CD14-positive monocyte (primary cell): Measurements from ENCODE around the gene PTPRE. TPM values are rescaled to one million over a fixed set of nuclear protein-coding genes. Genes with fewer than 3 reads are reported as not detected.

ENCODE experiments used
- DNase-seq, 3 donors: peaks; one replicate each; pipeline ENCODE4 v3.0.0-alpha.2; 2011 to 2022
- H2AFZ ChIP-seq: 2 replicates; pipeline ENCODE4 v1.6.0; 2012; ENCODE audit warnings: mild to moderate bottlenecking, low read depth, low read length, inconsistent platforms; ENCODE audit not compliant: insufficient read depth, poor library complexity, severe bottlenecking
- H3K27ac ChIP-seq, 2 donors: 1 replicate in 1 of 2; 2 replicates in 1 of 2; pipeline ENCODE4 v1.5.1; 2012 to 2013; ENCODE audit warnings: low read length in 2 of 2, control low read depth in 1 of 2, inconsistent platforms in 1 of 2, low read depth in 1 of 2, mild to moderate bottlenecking in 1 of 2
- H3K27me3 ChIP-seq, 2 donors: one replicate each; pipeline versions ENCODE4 v1.6.0 to v1.6.1; 2011 to 2013; ENCODE audit warnings: low read length in 2 of 2; ENCODE audit not compliant: control insufficient read depth in 2 of 2, insufficient read depth in 2 of 2
- H3K36me3 ChIP-seq, 2 donors: replicated peaks in 1 of 2; 1 replicate in 1 of 2; 2 replicates in 1 of 2; pipeline versions ENCODE4 v1.5.1 to v1.6.1; 2012 to 2013; ENCODE audit warnings: low read length in 2 of 2, control low read depth in 1 of 2, inconsistent platforms in 1 of 2, mild to moderate bottlenecking in 1 of 2; ENCODE audit not compliant: insufficient read depth in 2 of 2, control insufficient read depth in 1 of 2
- H3K4me1 ChIP-seq, 2 donors: 1 replicate in 1 of 2; 2 replicates in 1 of 2; pipeline versions ENCODE4 v1.5.1 to v1.6.1; 2012 to 2013; ENCODE audit warnings: low read length in 2 of 2, control low read depth in 1 of 2, inconsistent platforms in 1 of 2, mild to moderate bottlenecking in 1 of 2, moderate library complexity in 1 of 2; ENCODE audit not compliant: insufficient read depth in 2 of 2, control insufficient read depth in 1 of 2
- H3K4me2 ChIP-seq: replicated peaks from 2 replicates; pipeline ENCODE3; 2012; ENCODE audit warnings: low read length, moderate library complexity, mild to moderate bottlenecking; ENCODE audit not compliant: poor library complexity, severe bottlenecking; ENCODE audit errors: extremely low read depth
- H3K4me3 ChIP-seq, 3 experiments: fragments of 200-600 bp in 1 of 3; sonication (generic) in 1 of 3; replicated peaks in 1 of 3; 1 replicate in 2 of 3; 2 replicates in 1 of 3; pipeline ENCODE4 v1.5.1; 2011 to 2013; ENCODE audit warnings: low read length in 3 of 3, mild to moderate bottlenecking in 3 of 3, control low read depth in 2 of 3, low read depth in 2 of 3, inconsistent platforms in 1 of 3, moderate library complexity in 1 of 3
- H3K79me2 ChIP-seq: 2 replicates; pipeline ENCODE4 v1.6.0; 2012; ENCODE audit warnings: mild to moderate bottlenecking, control low read depth, inconsistent platforms, low read length, moderate library complexity; ENCODE audit not compliant: insufficient read depth
- H3K9ac ChIP-seq: 2 replicates; pipeline ENCODE4 v1.6.0; 2017; ENCODE audit warnings: low read length, mild to moderate bottlenecking; ENCODE audit not compliant: insufficient read depth, poor library complexity, severe bottlenecking
- H3K9me3 ChIP-seq, 2 donors: replicated peaks in 1 of 2; 1 replicate in 1 of 2; 2 replicates in 1 of 2; pipeline versions ENCODE4 v1.5.1 to v1.6.1; 2012 to 2013; ENCODE audit warnings: low read length in 2 of 2, control low read depth in 1 of 2; ENCODE audit not compliant: control insufficient read depth in 1 of 2, insufficient read depth in 1 of 2
- H4K20me1 ChIP-seq: 2 replicates; pipeline ENCODE4 v1.6.0; 2012; ENCODE audit warnings: mild to moderate bottlenecking, low read length, control low read depth, moderate library complexity; ENCODE audit not compliant: insufficient read depth
- H3K27ac Mint-ChIP-seq, 7 donors: one replicate each; pipeline ENCODE4 v1.8.0; 2020; ENCODE audit warnings: mild to moderate bottlenecking in 7 of 7, mixed read lengths in 7 of 7, moderate library complexity in 6 of 7, inconsistent platforms in 2 of 7
- H3K27me3 Mint-ChIP-seq, 3 donors: one replicate each; pipeline ENCODE4 v1.8.0; 2021 to 2022; ENCODE audit warnings: low read depth in 3 of 3, mild to moderate bottlenecking in 3 of 3, mixed read lengths in 3 of 3, moderate library complexity in 3 of 3, inconsistent platforms in 1 of 3
- H3K36me3 Mint-ChIP-seq, 2 donors: one replicate each; pipeline ENCODE4 v1.8.0; 2020; ENCODE audit warnings: mixed read lengths in 2 of 2, inconsistent platforms in 1 of 2, mild to moderate bottlenecking in 1 of 2
- H3K4me1 Mint-ChIP-seq: one replicate; pipeline ENCODE4 v1.8.0; 2020; ENCODE audit warnings: mild to moderate bottlenecking, mixed read lengths
- H3K4me3 Mint-ChIP-seq, 2 donors: one replicate each; pipeline ENCODE4 v1.8.0; 2020; ENCODE audit warnings: mild to moderate bottlenecking in 2 of 2, mixed read lengths in 2 of 2, moderate library complexity in 1 of 2
- H3K9me3 Mint-ChIP-seq, 7 donors: one replicate each; pipeline ENCODE4 v1.8.0; 2020 to 2022; ENCODE audit warnings: mixed read lengths in 7 of 7, mild to moderate bottlenecking in 6 of 7, moderate library complexity in 6 of 7, inconsistent platforms in 2 of 7
- CTCF ChIP-seq: fragments of 200-600 bp; IDR thresholded peaks from one replicate; pipeline ENCODE4 v1.8.0; 2022; ENCODE audit warnings: antibody characterized with exemption, mild to moderate bottlenecking
- WGBS: methylation state at CpG from one replicate; pipeline ENCODE4 v1.1.5; 2013; ENCODE audit warnings: missing lambda C conversion rate; ENCODE audit not compliant: insufficient coverage; 5-methylcytosine and 5-hydroxymethylcytosine counted together
- intact Hi-C, 2 donors: fragments of 100-400 bp; cut with micrococcal nuclease; formaldehyde crosslinking; loops; one replicate each; pipeline versions ENCODE4 v1.15.0 to v1.15.1; 2023
- polyA plus RNA-seq, 3 donors: library from polyadenylated mRNA; depleted of rRNA in 1 of 3; unstranded in 2 of 3; stranded (reverse) in 1 of 3; fragments of 300-500 nt in 2 of 3; fragments of >200 nt in 1 of 3; fragmentation: Illumina TruSeq in 2 of 3; gene quantifications; 1 replicate in 2 of 3; 2 replicates in 1 of 3; pipeline ENCODE4 v1.2.3, GENCODE V29; 2012 to 2021

PTPRE gene
- polyA plus RNA-seq, 3 donors, result 95.2 to 271 (median 125) TPM

- H3K9me3 Mint-ChIP-seq, result no peaks in the 10 kb centered on the region
- H3K36me3 ChIP-seq, result peaks cover 65 to 70% of the 10 kb centered on the region in 2 donors
- no peaks in the 10 kb centered on the region for H3K9me3 ChIP-seq
- H3K27me3 Mint-ChIP-seq, result peaks cover 0 to 2% (median 0%) of the 10 kb centered on the region in 3 donors
- peaks cover 84% of the 10 kb centered on the region for H4K20me1 ChIP-seq
- no peak overlapping the region for H3K27ac ChIP-seq
- no peak overlapping the region for H3K4me3 ChIP-seq
- H3K27me3 ChIP-seq, result no peaks in the 10 kb centered on the region
- H3K27ac Mint-ChIP-seq, result peak overlapping the region in 1 of 7 donors; percentile 53
- H3K36me3 Mint-ChIP-seq, result peaks cover 66 to 71% of the 10 kb centered on the region in 2 donors
- no peaks in the 10 kb centered on the region for H3K4me1 ChIP-seq
- no peak overlapping the region for H3K9ac ChIP-seq
- H3K79me2 ChIP-seq, result no peaks in the 10 kb centered on the region
- intact Hi-C loops, result no loop called here
- TF ChIP-seq CTCF, result no peak
- H3K4me2 ChIP-seq, result no peak overlapping the region
- no peak overlapping the region for H3K4me3 Mint-ChIP-seq
- 96% methylated on average over 8 of the region's 15 CpGs for WGBS
- no peak for DNase-seq
- H2AFZ ChIP-seq, result no peak overlapping the region
- H3K4me1 Mint-ChIP-seq, result no peaks in the 10 kb centered on the region
Measured at GRCh38 chr10:128083191-128083895, 176.4 kb downstream of the PTPRE start.

- Mint-ChIP-seq H3K4me3 (no peak overlapping the region), H3K4me1 (no peaks in the 10 kb centered on the region), H3K27me3 (peaks cover 0 to 3% (median 2%) of the 10 kb centered on the region in 3 donors), H3K27ac (peak overlapping the region in 4 of 7 donors; percentile 50 to 64 (median 56)), H3K9me3 (no peaks in the 10 kb centered on the region), H3K36me3 (peaks cover 56 to 61% of the 10 kb centered on the region in 2 donors)
- Histone ChIP-seq H3K4me3 (no peak overlapping the region), H4K20me1 (peaks cover 74% of the 10 kb centered on the region), H3K9me3 (no peaks in the 10 kb centered on the region), H2AFZ (no peak overlapping the region), H3K27me3 (no peaks in the 10 kb centered on the region), H3K4me1 (no peaks in the 10 kb centered on the region), H3K9ac (no peak overlapping the region), H3K27ac (no peak overlapping the region), H3K36me3 (peaks cover 55 to 60% of the 10 kb centered on the region in 2 donors), H3K79me2 (no peaks in the 10 kb centered on the region), H3K4me2 (no peak overlapping the region)
- no peak for DNase-seq
- intact Hi-C loops, result no loop called here
- TF ChIP-seq CTCF, result no peak
- WGBS, result 90% methylated on average over 6 of the region's 10 CpGs
Measured at GRCh38 chr10:128084364-128084763, 177.5 kb downstream of the PTPRE start.
